ENCODE measurements around the gene C2CD2. TPM values are rescaled to one million over a fixed set of nuclear protein-coding genes. Genes with fewer than 3 reads are reported as not detected.

The C2CD2 gene
- total RNA-seq, 6 experiments from 2014 or later: 7.3 to 11.4 (median 8.3) TPM

GRCh38 chr21:41866274-41866809 lies 87.5 kb downstream of the C2CD2 start:
- no peak for ATAC-seq

GRCh38 chr21:41865002-41865777 lies 88.6 kb downstream of the C2CD2 start:
- TF ChIP-seq CTCF (IDR thresholded peaks at IDR 0.05) (no peak), POLR2A (IDR thresholded peaks at IDR 0.05) (no peak)
- Histone ChIP-seq H3K4me3 (no peak overlapping the region), H3K36me3 (no peaks in the 10 kb centered on the region), H3K4me1 (no peaks in the 10 kb centered on the region), H3K27me3 (no peaks in the 10 kb centered on the region), H3K27ac (no peak overlapping the region), H3K9me3 (no peaks in the 10 kb centered on the region)
- ATAC-seq: no peak
- DNase-seq: no peak
- intact Hi-C loops (cut with DNase I): no loop called here
- WGBS (ENCODE audit: insufficient coverage, low coverage, low lambda C conversion rate, missing lambda C conversion rate): 72% methylated on average over 15 of the region's 15 CpGs

More at GRCh38 chr21:41866274-41866809, 87.5 kb downstream of the C2CD2 start:
- Histone ChIP-seq H3K27ac (no peak overlapping the region), H3K4me3 (no peak overlapping the region), H3K9me3 (no peaks in the 10 kb centered on the region), H3K4me1 (no peaks in the 10 kb centered on the region), H3K36me3 (no peaks in the 10 kb centered on the region), H3K27me3 (no peaks in the 10 kb centered on the region)
- WGBS (ENCODE audit: insufficient coverage, low coverage, low lambda C conversion rate, missing lambda C conversion rate): 59% methylated on average over 10 of the region's 11 CpGs
- intact Hi-C loops (cut with DNase I): no loop called here
- no peak for TF ChIP-seq POLR2A (IDR thresholded peaks at IDR 0.05)
- DNase-seq: no peak

- no peaks in the 10 kb centered on the region for H3K9me3 ChIP-seq
- H3K27ac ChIP-seq: no peak overlapping the region
- H3K4me3 ChIP-seq: no peak overlapping the region
- no peak for TF ChIP-seq CTCF (IDR thresholded peaks at IDR 0.05)
- TF ChIP-seq POLR2A (IDR thresholded peaks at IDR 0.05): no peak
- H3K4me1 ChIP-seq: no peaks in the 10 kb centered on the region
- no peaks in the 10 kb centered on the region for H3K27me3 ChIP-seq
- ATAC-seq (no peak), DNase-seq (no peak)
- intact Hi-C loops (cut with DNase I): no loop called here
- H3K36me3 ChIP-seq: no peaks in the 10 kb centered on the region
- WGBS (ENCODE audit: insufficient coverage, low coverage, low lambda C conversion rate, missing lambda C conversion rate): 81% methylated on average over 2 of the region's 10 CpGs
Observed at GRCh38 chr21:41864311-41865001, 89.4 kb downstream of the C2CD2 start.

GRCh38 chr21:41863439-41863740 lies 90.4 kb downstream of the C2CD2 start:
- Histone ChIP-seq H3K36me3 (no peaks in the 10 kb centered on the region), H3K27ac (no peak overlapping the region), H3K9me3 (no peaks in the 10 kb centered on the region), H3K4me1 (no peaks in the 10 kb centered on the region), H3K4me3 (no peak overlapping the region), H3K27me3 (no peaks in the 10 kb centered on the region)
- TF ChIP-seq CTCF (IDR thresholded peaks at IDR 0.05): no peak
- TF ChIP-seq POLR2A (IDR thresholded peaks at IDR 0.05): no peak
- ATAC-seq: no peak
- 92% methylated on average over 4 of the region's 4 CpGs for WGBS (ENCODE audit: insufficient coverage, low coverage, low lambda C conversion rate, missing lambda C conversion rate)
- DNase-seq: no peak
- intact Hi-C loops (cut with DNase I): no loop called here

- DNase-seq (no peak), ATAC-seq (no peak)
- Histone ChIP-seq H3K27me3 (no peaks in the 10 kb centered on the region), H3K36me3 (peaks cover 0 to 5% (median 0%) of the 10 kb centered on the region in 4 donors), H3K9me3 (no peaks in the 10 kb centered on the region), H3K4me1 (no peaks in the 10 kb centered on the region), H3K27ac (no peak overlapping the region), H3K4me3 (no peak overlapping the region)
- TF ChIP-seq POLR2A (IDR thresholded peaks at IDR 0.05) (no peak), CTCF (IDR thresholded peaks at IDR 0.05) (no peak)
- WGBS (ENCODE audit: insufficient coverage, low coverage, low lambda C conversion rate, missing lambda C conversion rate): 98% methylated on average over 9 of the region's 17 CpGs
- intact Hi-C loops (cut with DNase I): no loop called here
Observed at GRCh38 chr21:41861987-41862386, 91.8 kb downstream of the C2CD2 start.

Data from right lobe of liver (tissue), 6 donors.